ENCODE measurements around the gene SUSD6. TPM values are rescaled to one million over a fixed set of nuclear protein-coding genes. Genes with fewer than 3 reads are reported as not detected.

The SUSD6 gene
- total RNA-seq, 4 donors from 2014 or later = 35.5 to 56.7 (median 51.0) TPM

- intact Hi-C loops (cut with DNase I; ENCODE audit: low total_unique reads) = no loop called here
- TF ChIP-seq CTCF (IDR thresholded peaks at IDR 0.05) (no peak), POLR2A (IDR thresholded peaks at IDR 0.05) (no peak)
- no peak overlapping the region for H3K4me3 ChIP-seq (ENCODE audit: low read depth, poor library complexity, severe bottlenecking)
- no peak for DNase-seq (ENCODE audit: low spot score in 2 of 2)
- 88 to 92% methylated on average over 1 of the region's 1 CpG for WGBS, 2 donors
Observed at GRCh38 chr14:69582212-69582611, 29.2 kb upstream of the SUSD6 start.

- no peak overlapping the region for H3K4me3 ChIP-seq (ENCODE audit: low read depth, poor library complexity, severe bottlenecking)
- TF ChIP-seq POLR2A (IDR thresholded peaks at IDR 0.05) (no peak), CTCF (IDR thresholded peaks at IDR 0.05) (no peak)
- intact Hi-C loops (cut with DNase I; ENCODE audit: low total_unique reads) = no loop called here
- DNase-seq (ENCODE audit: low spot score in 2 of 2) = no peak
- 89 to 90% methylated on average over 4 of the region's 4 CpGs for WGBS, 2 donors
Observed at GRCh38 chr14:69582829-69583228, 28.6 kb upstream of the SUSD6 start.

DNA sequence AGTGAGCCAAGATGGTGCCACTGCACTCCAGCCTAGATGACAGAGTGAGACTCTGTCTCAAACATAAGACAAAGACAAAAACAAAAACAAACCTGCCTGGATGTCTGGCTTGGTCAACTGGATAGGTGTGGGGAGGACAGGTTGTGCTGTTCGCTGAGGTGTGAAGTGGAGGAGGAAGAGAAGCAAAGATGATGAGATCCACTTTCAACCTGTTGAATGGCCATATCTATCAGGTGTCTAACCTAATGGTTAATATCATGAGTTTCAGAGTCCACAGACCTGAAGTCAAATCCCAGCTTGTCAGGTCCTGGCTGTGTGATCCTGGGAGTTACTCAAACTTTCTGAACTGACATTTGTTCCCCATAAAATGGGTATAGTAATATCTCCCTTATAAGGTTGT is 27.0 kb upstream of the SUSD6 start:
- 91 to 100% methylated on average over 1 of the region's 1 CpG for WGBS, 2 donors
- intact Hi-C loops (cut with DNase I; ENCODE audit: low total_unique reads) = no loop called here
- TF ChIP-seq CTCF (IDR thresholded peaks at IDR 0.05) (no peak), POLR2A (IDR thresholded peaks at IDR 0.05) (no peak)
- no peak overlapping the region for H3K4me3 ChIP-seq (ENCODE audit: low read depth, poor library complexity, severe bottlenecking)
- no peak for DNase-seq (ENCODE audit: low spot score in 2 of 2)

GRCh38 chr14:69586404-69586803 is 25.0 kb upstream of the SUSD6 start:
- intact Hi-C loops (cut with DNase I; ENCODE audit: low total_unique reads) = loop anchor here (5.0 kb wide), 1 partner anchor 141 kb away; no protein-coding TSS in a partner anchor
- WGBS, 2 donors = 53 to 54% methylated on average over 4 of the region's 4 CpGs
- no peak for TF ChIP-seq CTCF (IDR thresholded peaks at IDR 0.05)
- TF ChIP-seq POLR2A (IDR thresholded peaks at IDR 0.05) = no peak
- no peak overlapping the region for H3K4me3 ChIP-seq (ENCODE audit: low read depth, poor library complexity, severe bottlenecking)
- DNase-seq (ENCODE audit: low spot score in 2 of 2) = no peak

- TF ChIP-seq CTCF (IDR thresholded peaks at IDR 0.05) (no peak), POLR2A (IDR thresholded peaks at IDR 0.05) (no peak)
- WGBS, 2 donors = 64 to 74% methylated on average over 8 of the region's 8 CpGs
- intact Hi-C loops (cut with DNase I; ENCODE audit: low total_unique reads) = loop anchor here (5.0 kb wide), 1 partner anchor 140 kb away; no protein-coding TSS in a partner anchor
- no peak overlapping the region for H3K4me3 ChIP-seq (ENCODE audit: low read depth, poor library complexity, severe bottlenecking)
- no peak for DNase-seq (ENCODE audit: low spot score in 2 of 2)
Observed at GRCh38 chr14:69587389-69587788, 24.0 kb upstream of the SUSD6 start.

GRCh38 chr14:69591317-69591716 is 20.1 kb upstream of the SUSD6 start:
- H3K4me3 ChIP-seq (ENCODE audit: low read depth, poor library complexity, severe bottlenecking) = no peak overlapping the region
- no peak for TF ChIP-seq CTCF (IDR thresholded peaks at IDR 0.05)
- no peak for TF ChIP-seq POLR2A (IDR thresholded peaks at IDR 0.05)
- WGBS, 2 donors = 87 to 93% methylated on average over 2 of the region's 2 CpGs
- intact Hi-C loops (cut with DNase I; ENCODE audit: low total_unique reads) = no loop called here
- no peak for DNase-seq (ENCODE audit: low spot score in 2 of 2)

All from lower leg skin (tissue), 4 donors.